Thyroid gland (tissue), 4 donors: Measurements from ENCODE around the gene MARK4.

Experiments used
- POLR2A ChIP-seq, 2 donors: fragments of 450-650 bp; IDR thresholded peaks; one replicate each; pipeline ENCODE4 v1.6.1; 2017; ENCODE audit warnings: antibody characterized with exemption in 2 of 2, mild to moderate bottlenecking in 2 of 2, moderate library complexity in 1 of 2
- TF ChIP-seq, protein P1 (sequence below), 6 experiments: fragments of 200-600 bp in 3 of 6; fragments of 450-650 bp in 3 of 6; sonication (generic) in 3 of 6; IDR thresholded peaks; one replicate each; pipeline ENCODE4 v1.5.1; 2016 to 2019; ENCODE audit warnings: antibody characterized with exemption in 6 of 6, mild to moderate bottlenecking in 2 of 6, inconsistent platforms in 1 of 6, moderate library complexity in 1 of 6

GRCh38 chr19:45250832-45251451 is at the start of gene MARK4:
- TF ChIP-seq, protein P1, sequence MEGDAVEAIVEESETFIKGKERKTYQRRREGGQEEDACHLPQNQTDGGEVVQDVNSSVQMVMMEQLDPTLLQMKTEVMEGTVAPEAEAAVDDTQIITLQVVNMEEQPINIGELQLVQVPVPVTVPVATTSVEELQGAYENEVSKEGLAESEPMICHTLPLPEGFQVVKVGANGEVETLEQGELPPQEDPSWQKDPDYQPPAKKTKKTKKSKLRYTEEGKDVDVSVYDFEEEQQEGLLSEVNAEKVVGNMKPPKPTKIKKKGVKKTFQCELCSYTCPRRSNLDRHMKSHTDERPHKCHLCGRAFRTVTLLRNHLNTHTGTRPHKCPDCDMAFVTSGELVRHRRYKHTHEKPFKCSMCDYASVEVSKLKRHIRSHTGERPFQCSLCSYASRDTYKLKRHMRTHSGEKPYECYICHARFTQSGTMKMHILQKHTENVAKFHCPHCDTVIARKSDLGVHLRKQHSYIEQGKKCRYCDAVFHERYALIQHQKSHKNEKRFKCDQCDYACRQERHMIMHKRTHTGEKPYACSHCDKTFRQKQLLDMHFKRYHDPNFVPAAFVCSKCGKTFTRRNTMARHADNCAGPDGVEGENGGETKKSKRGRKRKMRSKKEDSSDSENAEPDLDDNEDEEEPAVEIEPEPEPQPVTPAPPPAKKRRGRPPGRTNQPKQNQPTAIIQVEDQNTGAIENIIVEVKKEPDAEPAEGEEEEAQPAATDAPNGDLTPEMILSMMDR (IDR thresholded peaks at IDR 0.05), result no peak
- TF ChIP-seq POLR2A (IDR thresholded peaks at IDR 0.05), result no peak
